GM18907 (cell line): ENCODE data around the gene IFITM10.

Source experiments
- ATAC-seq: cut with Tn5 transposase; IDR thresholded peaks from one replicate; pipeline ENCODE4 v1.9.1; 2021; ENCODE audit warnings: mild to moderate bottlenecking, moderate library complexity; ENCODE audit not compliant: unreplicated experiment

Gene IFITM10

GRCh38 chr11:1750481-1750839 lies at the start of gene IFITM10:
IFITM10 (minus strand) TSS chr11:1750595; CDS start chr11:1750442, 153 bp downstream.
- ATAC-seq: no peak

DNA sequence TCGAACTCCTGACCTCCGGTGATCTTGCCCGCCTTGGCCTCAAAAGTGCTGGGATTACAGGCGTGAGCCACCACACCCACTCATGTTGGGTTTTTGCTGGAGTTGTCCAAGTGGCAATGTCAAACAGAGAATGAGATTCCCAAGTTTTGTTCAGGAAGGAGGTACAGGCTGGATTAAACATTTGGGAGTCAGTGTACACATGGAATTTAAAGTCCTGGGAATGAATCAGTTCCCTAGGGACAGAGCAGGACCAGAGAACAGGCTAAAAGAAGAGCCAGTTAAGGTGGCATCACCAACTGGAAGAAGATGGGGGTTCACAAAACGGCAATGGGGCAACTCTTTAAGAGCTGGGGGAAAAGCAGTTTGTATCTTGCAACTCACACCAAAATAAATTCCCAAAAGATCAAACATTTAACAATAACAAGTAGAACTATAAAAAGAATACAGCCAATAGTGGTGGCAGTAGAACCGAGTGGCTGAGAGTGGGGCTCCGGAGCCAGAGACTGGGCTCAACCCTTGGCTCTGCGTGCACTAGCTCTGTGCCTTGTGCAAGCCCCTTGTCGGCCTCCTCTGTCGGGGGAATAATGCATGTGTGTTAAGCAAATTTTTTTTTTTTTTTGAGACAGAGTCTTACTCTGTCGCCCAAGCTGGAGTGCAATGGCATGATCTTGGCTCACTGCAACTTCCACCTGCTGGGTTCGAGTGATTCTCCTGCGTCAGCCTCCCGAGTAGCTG lies 47.2 kb upstream of the IFITM10 start:
- no peak for ATAC-seq

DNA sequence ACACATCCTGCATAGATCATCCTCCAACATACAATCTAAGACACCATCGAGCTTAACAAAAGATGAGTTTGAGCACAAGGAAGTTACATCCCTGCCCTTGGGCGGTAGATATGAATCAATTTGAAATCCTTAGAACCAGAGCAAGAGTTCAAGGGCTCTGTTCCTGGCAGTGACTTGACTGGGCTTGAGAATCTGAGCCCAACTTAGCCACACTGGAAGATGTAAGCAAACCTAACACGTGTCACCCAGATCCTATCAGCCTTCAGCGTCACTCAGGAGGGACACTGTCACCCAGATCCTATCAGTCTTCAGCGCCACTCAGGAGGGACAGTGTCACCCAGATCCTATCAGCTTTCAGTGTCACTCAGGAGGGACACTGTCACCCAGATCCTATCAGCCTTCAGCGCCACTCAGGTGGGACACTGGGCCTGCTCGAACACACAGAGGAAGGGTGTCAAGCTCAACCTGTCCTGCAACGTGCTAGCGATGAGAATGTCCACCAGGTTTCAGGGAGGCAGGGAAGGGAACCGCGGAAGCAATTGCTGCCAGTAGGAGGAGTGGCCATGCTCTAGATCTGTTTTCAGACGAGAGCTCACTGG lies 46.1 kb upstream of the IFITM10 start:
- no peak for ATAC-seq

DNA sequence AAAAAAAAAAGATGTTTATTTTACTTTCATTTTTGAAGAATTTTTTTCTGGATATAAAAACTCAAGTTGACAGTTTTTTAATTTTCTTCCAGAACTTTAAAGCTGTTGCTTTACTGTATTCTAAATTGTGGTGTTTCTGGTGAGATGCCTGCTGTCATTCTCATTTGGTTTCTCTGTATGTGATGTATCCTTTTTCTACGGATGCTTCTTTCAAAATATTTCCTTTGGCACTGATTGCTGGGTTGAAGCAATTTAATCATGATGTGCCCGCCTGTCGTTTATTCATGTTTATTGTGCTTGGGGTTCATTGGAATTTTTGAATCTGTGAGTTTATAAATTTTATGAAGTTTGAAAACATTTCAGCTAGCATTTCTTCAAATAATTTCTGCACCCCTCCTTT lies 42.7 kb upstream of the IFITM10 start:
- no peak for ATAC-seq

DNA sequence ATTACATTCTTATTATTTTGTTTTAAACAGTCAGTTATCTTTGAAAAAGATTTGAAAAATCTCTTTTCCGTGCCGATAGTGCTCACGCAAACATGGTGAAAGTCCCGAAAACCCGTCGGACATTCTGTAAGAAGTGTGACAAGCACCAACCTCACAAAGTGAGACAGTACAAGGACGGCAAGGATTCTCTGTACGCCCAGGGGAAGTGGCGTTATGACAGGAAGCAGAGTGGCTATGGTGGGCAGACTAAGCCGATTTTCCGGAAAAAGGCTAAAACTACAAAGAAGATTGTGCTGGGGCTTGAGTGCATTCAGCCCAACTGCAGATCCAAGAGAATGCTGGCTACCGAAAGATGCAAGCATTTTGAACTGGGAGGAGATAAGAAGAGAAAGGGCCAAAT lies 42.1 kb upstream of the IFITM10 start:
- no peak for ATAC-seq

DNA sequence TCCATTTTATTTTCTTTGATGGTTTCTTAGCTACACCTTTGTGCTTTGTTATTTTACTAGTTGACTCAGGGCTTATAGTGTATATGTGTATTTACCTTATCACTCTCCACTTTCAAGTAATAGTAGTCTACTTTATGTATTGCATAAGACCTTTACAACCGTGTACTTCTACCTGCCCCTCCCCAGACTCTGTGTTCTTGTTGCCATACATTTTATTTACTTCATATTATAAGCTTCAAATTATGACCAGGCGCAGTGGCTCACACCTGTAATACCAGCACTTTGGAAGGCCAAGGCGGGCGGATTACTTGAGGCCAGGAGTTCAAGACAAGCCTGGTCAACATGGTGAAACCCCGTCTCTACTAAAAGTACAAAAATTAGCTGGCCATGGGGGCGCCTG lies 41.5 kb upstream of the IFITM10 start:
- no peak for ATAC-seq

DNA sequence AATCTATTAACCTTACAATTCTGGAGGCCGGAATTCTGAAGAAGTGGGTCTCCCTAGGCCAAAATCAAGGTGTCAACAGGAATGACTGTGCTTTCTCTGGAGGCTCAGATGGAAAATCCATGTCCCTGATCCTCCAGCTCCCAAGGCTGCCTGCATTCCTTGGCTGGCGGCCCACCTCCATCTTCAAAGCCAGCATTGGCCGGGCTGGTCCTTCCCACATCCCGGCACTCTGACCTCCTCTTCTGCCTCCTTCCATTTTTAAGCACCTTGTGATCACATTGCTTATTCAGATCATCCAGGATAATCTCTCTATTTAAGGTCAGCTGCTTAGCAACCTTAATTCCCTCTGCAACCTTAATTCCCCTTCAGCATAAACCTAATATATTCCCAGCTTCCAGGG lies 36.1 kb upstream of the IFITM10 start:
- ATAC-seq: no peak

- ATAC-seq: no peak
Measured at GRCh38 chr11:1785749-1786413, 35.5 kb upstream of the IFITM10 start.

- ATAC-seq: no peak
Measured at GRCh38 chr11:1784761-1785650, 34.6 kb upstream of the IFITM10 start.

DNA sequence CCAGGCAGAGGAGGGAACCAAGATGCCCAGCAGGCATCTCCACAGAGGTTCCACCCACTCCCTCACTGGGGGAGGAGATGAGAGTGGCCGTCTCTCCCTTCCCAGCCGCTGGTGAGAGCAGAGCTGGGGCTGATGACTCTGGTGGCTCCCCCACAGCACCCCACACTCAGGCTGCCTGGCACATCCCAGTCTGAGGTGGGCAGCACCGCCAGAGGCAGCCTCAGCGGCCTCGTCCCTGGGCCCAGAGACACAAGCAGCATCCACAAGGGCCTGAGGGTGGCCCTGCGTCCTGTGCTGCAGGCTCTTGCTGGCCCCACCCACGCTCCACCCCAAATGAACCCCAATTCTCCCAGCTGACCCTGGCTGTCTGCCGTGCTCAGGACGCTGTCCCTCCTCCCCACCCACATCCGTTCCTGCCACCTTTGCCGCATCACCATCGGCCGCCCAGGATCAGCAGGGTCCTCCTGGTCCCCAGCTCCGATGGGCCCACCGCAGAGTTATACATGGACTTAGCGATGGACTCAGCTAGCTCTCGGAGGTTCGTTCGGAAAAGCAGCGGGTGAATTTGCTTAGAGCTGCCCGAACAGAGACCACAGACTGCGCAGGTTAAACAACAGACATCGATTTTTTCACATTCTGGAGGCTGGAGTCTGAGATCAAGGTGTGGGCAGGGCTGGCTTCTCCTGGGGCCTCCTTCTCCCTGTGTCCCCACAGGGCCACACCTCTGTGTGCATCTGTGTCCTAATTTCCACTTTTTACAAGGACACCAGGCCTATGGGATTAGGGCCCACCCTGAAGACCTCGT lies 33.5 kb upstream of the IFITM10 start:
- no peak for ATAC-seq

- no peak for ATAC-seq
Measured at GRCh38 chr11:1782831-1783724, 32.7 kb upstream of the IFITM10 start.

DNA sequence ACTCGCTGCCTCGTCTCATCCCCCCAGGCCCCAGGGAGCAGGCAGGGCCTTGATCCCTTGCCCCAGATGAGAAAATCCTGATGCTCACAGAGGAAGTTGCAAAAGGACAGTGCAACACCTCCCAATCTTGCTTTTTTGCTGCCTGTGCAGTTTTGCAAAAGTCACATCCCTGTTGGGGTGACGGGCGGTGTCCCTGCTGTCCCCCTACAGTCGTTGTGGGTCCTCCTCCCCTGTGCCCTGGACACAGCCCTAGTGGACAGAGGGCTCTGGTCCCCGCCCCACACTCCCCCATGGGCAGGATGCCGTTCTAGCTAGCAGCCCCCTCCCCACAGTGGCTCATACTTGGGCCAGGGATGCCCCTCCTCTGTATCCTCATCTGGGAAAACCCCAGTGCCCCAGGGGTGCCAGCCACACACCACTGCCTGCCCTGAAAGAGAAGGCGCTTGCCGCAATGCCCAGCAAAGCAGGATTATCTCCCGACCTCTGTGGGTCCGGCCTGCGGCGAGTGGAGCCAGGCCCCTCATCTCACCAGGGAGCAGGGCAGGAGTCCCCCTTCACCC lies 31.7 kb upstream of the IFITM10 start:
- no peak for ATAC-seq

DNA sequence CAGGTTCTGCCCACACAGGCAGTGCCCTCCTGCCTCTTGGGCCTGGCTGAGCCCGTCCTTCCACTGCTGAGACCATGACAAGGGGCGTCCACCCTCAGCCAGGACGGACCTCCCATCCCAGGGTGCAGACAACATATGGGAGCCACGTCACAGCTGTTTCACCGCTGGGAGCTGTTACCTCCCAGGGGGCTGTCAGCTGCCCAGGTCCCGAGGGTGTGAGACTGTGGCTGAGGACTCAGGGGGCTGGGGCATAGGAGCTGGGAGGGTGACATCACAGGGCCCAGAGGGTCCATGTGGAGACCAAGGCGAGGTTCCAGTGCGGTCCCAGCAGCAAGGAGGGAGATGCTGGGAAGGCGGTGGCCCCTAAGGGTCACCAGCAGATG lies 31.2 kb upstream of the IFITM10 start:
- no peak for ATAC-seq

GRCh38 chr11:1780700-1781592 lies 30.6 kb upstream of the IFITM10 start:
- ATAC-seq: no peak

- ATAC-seq: no peak
Measured at GRCh38 chr11:1779806-1780699, 29.7 kb upstream of the IFITM10 start.

GRCh38 chr11:1779034-1779805 lies 28.8 kb upstream of the IFITM10 start:
- no peak for ATAC-seq
